Right cardiac atrium (tissue), 5 donors: ENCODE results near the gene SCYGR6. TPM values are rescaled to one million over a fixed set of nuclear protein-coding genes. Genes with fewer than 3 reads are reported as not detected.
"Not testable (repeated sequence)": the region's sequence is repeated elsewhere in the genome, so short reads cannot be mapped to it uniquely, and the experiment has no call there.

Experiments used
- ATAC-seq, 2 donors: fragments of 200-7000 bp; cut with Tn5 transposase; one replicate each; pipeline versions ENCODE4 v1.8.0 to v1.9.1; 2020; ENCODE audit warnings: moderate library complexity in 2 of 2, mild to moderate bottlenecking in 1 of 2
- DNase-seq, 3 donors: peaks; one replicate each; pipeline ENCODE4 v3.0.0-alpha.2; 2020
- H3K27ac ChIP-seq: one replicate; pipeline ENCODE4 v1.5.1; 2013; ENCODE audit warnings: mild to moderate bottlenecking, low read length, control low read depth, moderate library complexity
- H3K27me3 ChIP-seq: one replicate; pipeline ENCODE4 v1.6.1; 2013; ENCODE audit not compliant: control insufficient read depth, insufficient read depth
- H3K4me1 ChIP-seq: one replicate; pipeline ENCODE4 v1.6.1; 2013; ENCODE audit warnings: low read length; ENCODE audit not compliant: control insufficient read depth, insufficient read depth
- H3K4me3 ChIP-seq: one replicate; pipeline ENCODE4 v1.5.1; 2013; ENCODE audit warnings: low read length, control low read depth
- H3K9me3 ChIP-seq: one replicate; pipeline ENCODE4 v1.6.1; 2013; ENCODE audit warnings: low read length; ENCODE audit not compliant: control insufficient read depth
- WGBS: extraction: QIAGEN DNeasy Blood & Tissue Kit; methylation state at CpG from one replicate; pipeline ENCODE4 v1.1.7; 2013; 5-methylcytosine and 5-hydroxymethylcytosine counted together
- intact Hi-C, 4 donors: fragments of 100-400 bp; cut with DNase I; formaldehyde crosslinking; loops; one replicate each; pipeline versions ENCODE4 v1.11.0 to v1.14.0; 2022 to 2023
- long read RNA-seq, 4 donors: library from polyadenylated mRNA; unstranded; transcript quantifications; one replicate each; pipeline ENCODE4 v2.0.0, GENCODE V29; 2020 to 2021
- polyA plus RNA-seq: library from polyadenylated mRNA; stranded (reverse); fragments of 200-250 nt; gene quantifications from one replicate; pipeline ENCODE4 v1.2.3, GENCODE V29; 2013
- total RNA-seq, 4 donors: library from RNA; stranded (reverse); fragmentation: NEBNext Ultra II Directional; extraction: Animal tissue kit (Norgen Biotek cat#: 25700); gene quantifications; one replicate each; pipeline ENCODE4 v1.2.1, GENCODE V29; 2021
- donor health status: healthy with polysubstance abuse.
- donor health status: DM: no; HTN: yes; CAD: no.
- donor health status: DM: no; HTN: no; CAD: no.
- donor health status: DM: no; HTN: yes; CAD: no; lungs with severe emphysema.
- donor health status: DM: yes; HTN: yes; CAD: no.

Gene SCYGR6
- total RNA-seq, result not detected
- polyA plus RNA-seq, result not detected
- long read RNA-seq, donor 1, result 0 reads
- long read RNA-seq, donor 2, result 0 reads
- long read RNA-seq, donor 3, result 0 reads
- long read RNA-seq, donor 4, result 0 reads

GRCh38 chr2:227724394-227725039 lies at the start of gene SCYGR6:
SCYGR6 (minus strand) TSS chr2:227724757; CDS start chr2:227724757, 0 bp downstream.
- WGBS, result 85% methylated on average over 15 of the region's 15 CpGs
- Histone ChIP-seq H3K9me3 (no peaks in the 10 kb centered on the region), H3K4me1 (no peaks in the 10 kb centered on the region), H3K4me3 (no peak within 1 kb of the TSS), H3K27me3 (no peaks in the 10 kb centered on the region), H3K27ac (no peak within 1 kb of the TSS)
- ATAC-seq, result no peak
- DNase-seq, result no peak
- intact Hi-C loops, result no loop called here

- H3K9me3 ChIP-seq, result no peaks in the 10 kb centered on the region
- no peak overlapping the region for H3K27ac ChIP-seq
- intact Hi-C loops, result no loop called here
- WGBS, result 62% methylated on average over 15 of the region's 15 CpGs
- no peaks in the 10 kb centered on the region for H3K27me3 ChIP-seq
- no peaks in the 10 kb centered on the region for H3K4me1 ChIP-seq
- no peak overlapping the region for H3K4me3 ChIP-seq
- ATAC-seq (no peak), DNase-seq (no peak)
Observed at GRCh38 chr2:227774011-227774624, 49.6 kb upstream of the SCYGR6 start.

- ATAC-seq, result no peak
- Histone ChIP-seq H3K27ac (no peak overlapping the region), H3K4me3 (no peak overlapping the region), H3K4me1 (no peaks in the 10 kb centered on the region), H3K27me3 (no peaks in the 10 kb centered on the region), H3K9me3 (no peaks in the 10 kb centered on the region)
- 53% methylated on average over 2 of the region's 2 CpGs for WGBS
- DNase-seq, result no peak
- intact Hi-C loops, result no loop called here
Observed at GRCh38 chr2:227772932-227773331, 48.4 kb upstream of the SCYGR6 start.

- H3K4me3 ChIP-seq, result no peak overlapping the region
- ATAC-seq, result no peak
- H3K9me3 ChIP-seq, result no peaks in the 10 kb centered on the region
- DNase-seq, result no peak
- no peaks in the 10 kb centered on the region for H3K4me1 ChIP-seq
- intact Hi-C loops, result no loop called here
- no peak overlapping the region for H3K27ac ChIP-seq
- WGBS, result 77% methylated on average over 5 of the region's 5 CpGs
- no peaks in the 10 kb centered on the region for H3K27me3 ChIP-seq
Observed at GRCh38 chr2:227772197-227772661, 47.7 kb upstream of the SCYGR6 start.

- H3K27me3 ChIP-seq, result no peaks in the 10 kb centered on the region
- no peak overlapping the region for H3K4me3 ChIP-seq
- intact Hi-C loops, result loop anchor here in 3 of 4 donors (5.0 to 10.0 kb wide), 4 partner anchors 111 to 361 kb away; partner anchors contain the start of gene AGFG1 (in 2 of the 3)
- DNase-seq (peak in 1 of 3 donors; percentile 58), ATAC-seq (no peak)
- H3K27ac ChIP-seq, result no peak overlapping the region
- WGBS, result 93% methylated on average over 22 of the region's 22 CpGs
- H3K9me3 ChIP-seq, result no peaks in the 10 kb centered on the region
- no peaks in the 10 kb centered on the region for H3K4me1 ChIP-seq
Observed at GRCh38 chr2:227767830-227768229, 43.3 kb upstream of the SCYGR6 start.

- ATAC-seq (peak; percentile 98 to 99), DNase-seq (peak; percentile 81 to 92 (median 87))
- 18% methylated on average over 11 of the region's 11 CpGs for WGBS
- no peaks in the 10 kb centered on the region for H3K27me3 ChIP-seq
- no peak overlapping the region for H3K27ac ChIP-seq
- no peaks in the 10 kb centered on the region for H3K4me1 ChIP-seq
- no peaks in the 10 kb centered on the region for H3K9me3 ChIP-seq
- no peak overlapping the region for H3K4me3 ChIP-seq
- intact Hi-C loops, result loop anchor here in 3 of 4 donors (5.0 to 10.0 kb wide), 4 partner anchors 109 to 359 kb away; partner anchors contain the start of gene AGFG1 (in 2 of the 3)
Observed at GRCh38 chr2:227766373-227766883, 41.9 kb upstream of the SCYGR6 start.

GRCh38 chr2:227765788-227766372 lies 41.3 kb upstream of the SCYGR6 start:
- intact Hi-C loops, result loop anchor here in 3 of 4 donors (5.0 to 10.0 kb wide), 4 partner anchors 109 to 359 kb away; partner anchors contain the start of gene AGFG1 (in 2 of the 3)
- WGBS, result 41% methylated on average over 4 of the region's 4 CpGs
- no peak overlapping the region for H3K27ac ChIP-seq
- no peaks in the 10 kb centered on the region for H3K4me1 ChIP-seq
- DNase-seq (no peak), ATAC-seq (peak in 1 of 2 donors; percentile 55)
- no peaks in the 10 kb centered on the region for H3K27me3 ChIP-seq
- H3K4me3 ChIP-seq, result no peak overlapping the region
- H3K9me3 ChIP-seq, result no peaks in the 10 kb centered on the region

- Histone ChIP-seq H3K27me3 (no peaks in the 10 kb centered on the region), H3K27ac (no peak overlapping the region), H3K4me1 (no peaks in the 10 kb centered on the region), H3K9me3 (no peaks in the 10 kb centered on the region), H3K4me3 (no peak overlapping the region)
- WGBS, result 76% methylated on average over 6 of the region's 6 CpGs
- ATAC-seq (no peak), DNase-seq (no peak)
- intact Hi-C loops, result loop anchor here in 1 of 4 donors (10.0 kb wide), 1 partner anchor 287 kb away; the partner anchor contains the start of gene AGFG1
Observed at GRCh38 chr2:227761740-227762476, 37.4 kb upstream of the SCYGR6 start.

- intact Hi-C loops, result loop anchor here in 2 of 4 donors (10.0 kb wide), 2 partner anchors 285 to 355 kb away; partner anchors contain the start of gene AGFG1 (in 1 of the 2)
Observed at GRCh38 chr2:227759411-227760118, 35.0 kb upstream of the SCYGR6 start.

GRCh38 chr2:227756261-227756660 lies 31.7 kb upstream of the SCYGR6 start:
- H3K9me3 ChIP-seq, H3K27ac ChIP-seq, H3K4me1 ChIP-seq, H3K27me3 ChIP-seq, DNase-seq, H3K4me3 ChIP-seq, ATAC-seq: not testable (repeated sequence)
- 67% methylated on average over 4 of the region's 4 CpGs for WGBS
- intact Hi-C loops, result loop anchor here in 1 of 4 donors (10.0 kb wide), 1 partner anchor 351 kb away; no protein-coding TSS in a partner anchor

More at GRCh38 chr2:227759411-227760118, 35.0 kb upstream of the SCYGR6 start:
- H3K27ac ChIP-seq, result no peak overlapping the region
- H3K27me3 ChIP-seq, result no peaks in the 10 kb centered on the region
- no peaks in the 10 kb centered on the region for H3K4me1 ChIP-seq
- no peaks in the 10 kb centered on the region for H3K9me3 ChIP-seq
- ATAC-seq, result no peak
- no peak overlapping the region for H3K4me3 ChIP-seq
- DNase-seq, result no peak
- 68% methylated on average over 13 of the region's 13 CpGs for WGBS
